ENCODE data around the gene XXYLT1.

GRCh38 chr3:195059471-195060216 lies 211.3 kb downstream of the XXYLT1 start:
- no peak for TF ChIP-seq CTCF (IDR thresholded peaks at IDR 0.05 in 8 of 11, conservative IDR thresholded peaks at IDR 0.05 in 3 of 11)
- no peak for TF ChIP-seq POLR2AphosphoS5 (IDR thresholded peaks at IDR 0.05)
- no peak for TF ChIP-seq POLR2A (IDR thresholded peaks at IDR 0.05)

Data from spleen (tissue), 7 donors.